HepG2 (cell line): Measurements from ENCODE around the gene SLC28A3. TPM values are rescaled to one million over a fixed set of nuclear protein-coding genes. Genes with fewer than 3 reads are reported as not detected.

Experiments
- ATAC-seq: fragments of 200-7000 bp; cut with Tn5 transposase; 3 replicates; pipeline ENCODE4 v1.9.1; 2020; ENCODE audit warnings: mild to moderate bottlenecking, moderate library complexity
- BruUV-seq: library from RNA; stranded (reverse); fragments of 400-500 nt; replicated peaks from 2 replicates; lab custom pipeline; 2021; lab: Mats Ljungman, UMichigan
- CTCF ChIA-PET: fragments of 300-600 bp; formaldehyde crosslinking; extraction: SDS; loops from one replicate; lab custom pipeline; 2021; ENCODE audit warnings: low total read pairs, inconsistent platforms, low intra/inter-chr PET ratio; lab: Yijun Ruan, JAX
- POLR2A ChIA-PET: fragments of 350-600 bp; sonication (Branson Sonifier 250); formaldehyde crosslinking; loops from one replicate; lab custom pipeline; 2020; ENCODE audit warnings: antibody characterized with exemption, inconsistent platforms; lab: Yijun Ruan, JAX
- DNase-seq: peaks from one replicate; pipeline ENCODE4 v3.0.0-alpha.2; 2015; ENCODE audit warnings: low spot score
- FAIRE-seq: peaks from 3 replicates; lab custom pipeline; 2011; peaks lifted over from hg19 to GRCh38; lab: Jason Lieb, UNC
- H2AFZ ChIP-seq: one replicate; pipeline ENCODE4 v1.6.1; 2011; ENCODE audit warnings: low read length, inconsistent platforms
- H3K27ac ChIP-seq: fragments of 300-600 bp; 3 replicates; pipeline ENCODE4 v1.8.0; 2011; ENCODE audit warnings: mixed run types, mild to moderate bottlenecking, mixed read lengths, low read length, inconsistent platforms; ENCODE audit not compliant: insufficient read depth; ENCODE audit errors: extremely low read length
- H3K27me3 ChIP-seq, 2 experiments: fragments of 200-600 bp in 1 of 2; 2 replicates in 1 of 2; 3 replicates in 1 of 2; pipeline versions ENCODE4 v1.6.0 to v1.8.0; 2011; ENCODE audit warnings: low read length in 2 of 2, mild to moderate bottlenecking in 2 of 2, moderate library complexity in 2 of 2, inconsistent platforms in 1 of 2; ENCODE audit not compliant: insufficient read depth in 2 of 2, control insufficient read depth in 1 of 2
- H3K36me3 ChIP-seq, 2 experiments: fragments of 200-600 bp in 1 of 2; replicated peaks in 1 of 2; 2 replicates in 1 of 2; 3 replicates in 1 of 2; pipeline versions ENCODE4 v1.5.1 to v1.8.0; 2011; ENCODE audit warnings: low read length in 2 of 2, inconsistent platforms in 1 of 2; ENCODE audit not compliant: insufficient read depth in 2 of 2, control insufficient read depth in 1 of 2
- H3K4me1 ChIP-seq: 2 replicates; pipeline ENCODE4 v1.5.1; 2012; ENCODE audit warnings: low read length, inconsistent platforms; ENCODE audit not compliant: insufficient read depth
- H3K4me2 ChIP-seq: 2 replicates; pipeline ENCODE4 v1.6.0; 2011; ENCODE audit warnings: low read depth, low read length, inconsistent platforms
- H3K4me3 ChIP-seq, 3 experiments: fragments of 200-600 bp in 1 of 3; sonication (generic), shearing (Covaris generic) in 1 of 3; replicated peaks in 1 of 3; 2 replicates each; pipeline ENCODE4 v1.5.1; 2011 to 2016; ENCODE audit warnings: low read length in 3 of 3, inconsistent platforms in 2 of 3, low read depth in 2 of 3, mild to moderate bottlenecking in 2 of 3, control low read depth in 1 of 3, mixed read lengths in 1 of 3; ENCODE audit not compliant: insufficient read depth in 1 of 3
- H3K79me2 ChIP-seq: one replicate; pipeline ENCODE4 v1.6.1; 2011; ENCODE audit warnings: low read length, inconsistent platforms; ENCODE audit not compliant: insufficient read depth
- H3K9ac ChIP-seq: 2 replicates; pipeline ENCODE4 v1.6.0; 2011; ENCODE audit warnings: mild to moderate bottlenecking, low read depth, low read length, inconsistent platforms; ENCODE audit not compliant: insufficient read depth
- H3K9me3 ChIP-seq: 2 replicates; pipeline ENCODE4 v1.5.1; 2012; ENCODE audit warnings: mild to moderate bottlenecking, low read length
- H4K20me1 ChIP-seq: 2 replicates; pipeline ENCODE4 v1.6.0; 2011; ENCODE audit warnings: inconsistent platforms, mild to moderate bottlenecking, low read length, moderate library complexity; ENCODE audit not compliant: insufficient read depth
- ARID5B ChIP-seq: IDR thresholded peaks from 2 replicates; pipeline ENCODE4 v1.4.0; 2020; ENCODE audit warnings: mild to moderate bottlenecking, missing genetic modification reagents
- ZNF101 ChIP-seq: sonication (generic); formaldehyde crosslinking; IDR thresholded peaks from 2 replicates; pipeline ENCODE4 v1.4.0; 2020; ENCODE audit warnings: mild to moderate bottlenecking, low read depth, missing genetic modification reagents, borderline replicate concordance
- ZNF607 ChIP-seq: sonication (generic); formaldehyde crosslinking; IDR thresholded peaks from 2 replicates; pipeline ENCODE4 v1.5.1; 2020; ENCODE audit warnings: missing genetic modification reagents, mild to moderate bottlenecking, borderline replicate concordance
- ZNF646 ChIP-seq: sonication (generic); formaldehyde crosslinking; IDR thresholded peaks from 2 replicates; pipeline ENCODE4 v1.9.0; 2021; ENCODE audit warnings: mild to moderate bottlenecking, missing genetic modification reagents
- WGBS: methylation state at CpG from one replicate; pipeline ENCODE4 v1.1.6; 2017; ENCODE audit warnings: low lambda C conversion rate; 5-methylcytosine and 5-hydroxymethylcytosine counted together
- in situ Hi-C: cut with HindIII; loops from 2 replicates; pipeline ENCODE4 v1.10.0; 2017; ENCODE audit warnings: low pct_unique_long_range_greater_than_20kb; ENCODE audit not compliant: extremely low pct_ligation_motif_present
- intact Hi-C: fragments of 100-400 bp; cut with micrococcal nuclease; formaldehyde crosslinking; loops from one replicate; pipeline ENCODE4 v1.10.0; 2022; ENCODE audit not compliant: unreplicated experiment
- polyA plus RNA-seq, 8 experiments: library from polyadenylated mRNA; depleted of rRNA in 3 of 8; stranded (reverse) in 7 of 8; unstranded in 1 of 8; fragments of >200 nt; fragmentation: Illumina TruSeq in 4 of 8; extraction: Trizol in 4 of 8; gene quantifications; 2 replicates each; pipeline versions ENCODE4 v1.2.1 to v1.2.3, GENCODE V29; 2011 to 2016; ENCODE audit warnings: low read depth in 4 of 8, missing spikeins in 1 of 8, mixed read lengths in 1 of 8; ENCODE audit not compliant: insufficient read depth in 1 of 8
- total RNA-seq, 5 experiments: library from RNA; depleted of rRNA; stranded (reverse); fragments of >200 nt; fragmentation: Illumina TruSeq; extraction: Trizol; gene quantifications; 2 replicates each; pipeline ENCODE4 v1.2.3, GENCODE V29; 2016; ENCODE audit warnings: low read depth in 1 of 5
- TF ChIP-seq, protein P1 (sequence below): sonication (generic); formaldehyde crosslinking; conservative IDR thresholded peaks from 2 replicates; pipeline ENCODE4 v1.8.1; 2023; ENCODE audit warnings: missing genetic modification reagents
- TF ChIP-seq, protein P2 (sequence below), 2 experiments: sonication (generic) in 1 of 2; formaldehyde crosslinking in 1 of 2; IDR thresholded peaks; 2 replicates each; pipeline versions ENCODE4 v1.4.0 to v1.6.1; 2018 to 2020; ENCODE audit warnings: missing genetic modification reagents in 2 of 2, borderline replicate concordance in 1 of 2, low read depth in 1 of 2, mild to moderate bottlenecking in 1 of 2, missing biosample characterization in 1 of 2

SLC28A3 gene
- total and polyA plus RNA-seq, 2 of the 13 experiments (the other 11 are each of a cell fraction or from before 2014, with no cell fraction given): not detected

DNA sequence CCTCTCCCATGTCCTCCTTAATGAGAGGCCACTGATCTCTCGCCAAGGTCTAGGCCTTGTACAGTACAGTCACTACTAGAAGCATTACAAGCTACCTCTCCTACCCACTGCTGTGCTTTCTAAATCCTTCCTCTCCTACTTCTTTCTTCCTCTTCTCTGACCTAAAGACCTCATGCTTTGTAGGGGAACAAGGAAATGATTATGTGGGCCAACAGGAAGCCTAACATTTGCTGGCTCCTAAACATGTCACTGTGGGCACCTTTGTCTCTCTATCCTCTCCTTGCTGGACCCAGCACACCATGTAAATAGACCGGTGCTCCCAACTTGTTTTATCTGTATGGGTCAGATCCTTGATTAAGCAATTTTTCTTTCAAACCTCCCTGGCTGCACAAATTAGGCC is 16.7 kb downstream of the SLC28A3 start (continued):
- no peak for TF ChIP-seq ARID5B (CRISPR knock-in tag)
- TF ChIP-seq, protein P1, sequence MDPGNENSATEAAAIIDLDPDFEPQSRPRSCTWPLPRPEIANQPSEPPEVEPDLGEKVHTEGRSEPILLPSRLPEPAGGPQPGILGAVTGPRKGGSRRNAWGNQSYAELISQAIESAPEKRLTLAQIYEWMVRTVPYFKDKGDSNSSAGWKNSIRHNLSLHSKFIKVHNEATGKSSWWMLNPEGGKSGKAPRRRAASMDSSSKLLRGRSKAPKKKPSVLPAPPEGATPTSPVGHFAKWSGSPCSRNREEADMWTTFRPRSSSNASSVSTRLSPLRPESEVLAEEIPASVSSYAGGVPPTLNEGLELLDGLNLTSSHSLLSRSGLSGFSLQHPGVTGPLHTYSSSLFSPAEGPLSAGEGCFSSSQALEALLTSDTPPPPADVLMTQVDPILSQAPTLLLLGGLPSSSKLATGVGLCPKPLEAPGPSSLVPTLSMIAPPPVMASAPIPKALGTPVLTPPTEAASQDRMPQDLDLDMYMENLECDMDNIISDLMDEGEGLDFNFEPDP (CRISPR knock-in tag): no peak

- no peak for DNase-seq
- Histone ChIP-seq H2AFZ (no peak overlapping the region), H3K4me3 (no peak overlapping the region), H3K9me3 (no peaks in the 10 kb centered on the region), H3K4me1 (no peaks in the 10 kb centered on the region), H3K36me3 (no peaks in the 10 kb centered on the region), H3K9ac (no peak overlapping the region), H3K79me2 (no peaks in the 10 kb centered on the region), H3K27ac (no peak overlapping the region), H3K27me3 (peaks cover 0 to 3% of the 10 kb centered on the region in 2 experiments; a peak in 1 of 5 replicates), H4K20me1 (no peaks in the 10 kb centered on the region), H3K4me2 (no peak overlapping the region)
- intact Hi-C loops (no loop called here), in situ Hi-C loops (no loop called here)
- no peak for FAIRE-seq
- 0% methylated on average over 1 of the region's 1 CpG for WGBS
- ChIA-PET CTCF (no interaction called here), POLR2A (no interaction called here)
- ATAC-seq: no peak
- BruUV-seq: no TSS peak
- TF ChIP-seq ZNF101 (CRISPR knock-in tag) (no peak), ZNF607 (CRISPR knock-in tag) (no peak), ZNF646 (CRISPR knock-in tag) (no peak)
- TF ChIP-seq, protein P2, sequence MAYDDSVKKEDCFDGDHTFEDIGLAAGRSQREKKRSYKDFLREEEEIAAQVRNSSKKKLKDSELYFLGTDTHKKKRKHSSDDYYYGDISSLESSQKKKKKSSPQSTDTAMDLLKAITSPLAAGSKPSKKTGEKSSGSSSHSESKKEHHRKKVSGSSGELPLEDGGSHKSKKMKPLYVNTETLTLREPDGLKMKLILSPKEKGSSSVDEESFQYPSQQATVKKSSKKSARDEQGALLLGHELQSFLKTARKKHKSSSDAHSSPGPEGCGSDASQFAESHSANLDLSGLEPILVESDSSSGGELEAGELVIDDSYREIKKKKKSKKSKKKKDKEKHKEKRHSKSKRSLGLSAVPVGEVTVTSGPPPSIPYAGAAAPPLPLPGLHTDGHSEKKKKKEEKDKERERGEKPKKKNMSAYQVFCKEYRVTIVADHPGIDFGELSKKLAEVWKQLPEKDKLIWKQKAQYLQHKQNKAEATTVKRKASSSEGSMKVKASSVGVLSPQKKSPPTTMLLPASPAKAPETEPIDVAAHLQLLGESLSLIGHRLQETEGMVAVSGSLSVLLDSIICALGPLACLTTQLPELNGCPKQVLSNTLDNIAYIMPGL (CRISPR knock-in tag; IDR thresholded peaks at IDR 0.05; ENCODE audit: borderline replicate concordance in 1 of 2, low read depth in 1 of 2): no peak
These were observed 17.7 kb downstream of the SLC28A3 start for GRCh38 chr9:84322828-84323227.
